DMS153 (cell line): ENCODE measurements around the gene OPA1.
"Not testable (repeated sequence)": the region's sequence is repeated elsewhere in the genome, so short reads cannot be mapped to it uniquely, and the experiment has no call there.

ENCODE experiments used
- DNase-seq: peaks from one replicate; lab custom pipeline; 2025; lab: John Stamatoyannopoulos, UW

The OPA1 gene

GRCh38 chr3:193590088-193590856 is 2.7 kb upstream of the OPA1 start:
- DNase-seq: no peak

DNA sequence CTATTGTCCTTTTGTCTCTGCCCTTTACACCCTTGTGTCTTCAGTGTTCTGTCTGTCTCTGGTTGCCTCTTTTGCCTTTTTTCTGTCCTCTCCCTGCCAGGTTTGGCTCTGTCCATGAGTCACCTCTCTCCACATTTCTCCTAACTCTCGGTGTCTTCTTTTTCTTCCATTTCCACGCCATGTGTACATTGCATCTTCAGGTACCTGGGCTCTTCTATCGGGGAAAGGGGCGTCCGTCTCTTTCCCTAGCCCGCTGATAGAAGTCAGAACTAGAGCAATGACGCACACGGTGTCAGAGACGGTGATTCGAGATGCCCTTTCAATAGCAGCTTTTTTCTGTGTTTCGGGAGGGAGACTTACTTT is 641 bp downstream of the OPA1 start:
- DNase-seq: no peak

DNA sequence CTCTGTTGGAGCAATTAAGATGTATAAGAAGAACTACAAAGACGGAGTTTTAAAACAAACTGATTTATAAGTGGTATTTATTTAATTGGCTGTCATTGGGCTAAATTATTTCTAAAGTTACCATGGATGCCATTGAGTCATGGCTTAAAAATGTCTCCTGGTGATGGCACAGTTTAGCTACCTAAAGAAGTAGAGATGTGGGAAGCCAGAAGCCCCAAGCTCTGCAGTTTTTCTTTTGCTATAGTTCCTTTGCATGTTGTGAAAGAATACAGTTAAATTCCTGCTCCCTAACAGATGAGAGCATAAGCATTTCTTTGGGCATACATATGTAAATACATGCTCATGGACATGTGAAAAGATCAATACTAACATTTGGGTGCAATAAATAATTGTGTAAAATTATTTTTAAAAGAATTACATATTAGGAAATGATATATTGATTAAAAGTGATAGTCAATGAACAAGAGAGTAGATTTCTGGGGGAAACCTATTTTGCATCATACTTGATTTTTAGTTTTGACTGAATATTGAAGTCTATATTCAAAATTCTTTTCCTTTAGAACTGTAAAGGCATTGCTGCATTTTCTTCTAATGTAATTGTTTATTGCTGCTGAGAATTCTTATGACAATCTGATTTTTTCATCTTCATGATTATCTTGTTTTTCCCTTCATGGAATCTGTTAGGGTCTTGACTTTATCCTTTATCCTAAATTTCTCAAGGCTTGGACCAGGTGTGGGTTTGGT is 2.1 kb downstream of the OPA1 start:
- no peak for DNase-seq

- DNase-seq: no peak
Measured at GRCh38 chr3:193595939-193596487, 3.0 kb downstream of the OPA1 start.

- no peak for DNase-seq
Measured at GRCh38 chr3:193598202-193598601, 5.2 kb downstream of the OPA1 start.

- DNase-seq: no peak
Measured at GRCh38 chr3:193599393-193599792, 6.4 kb downstream of the OPA1 start.

DNA sequence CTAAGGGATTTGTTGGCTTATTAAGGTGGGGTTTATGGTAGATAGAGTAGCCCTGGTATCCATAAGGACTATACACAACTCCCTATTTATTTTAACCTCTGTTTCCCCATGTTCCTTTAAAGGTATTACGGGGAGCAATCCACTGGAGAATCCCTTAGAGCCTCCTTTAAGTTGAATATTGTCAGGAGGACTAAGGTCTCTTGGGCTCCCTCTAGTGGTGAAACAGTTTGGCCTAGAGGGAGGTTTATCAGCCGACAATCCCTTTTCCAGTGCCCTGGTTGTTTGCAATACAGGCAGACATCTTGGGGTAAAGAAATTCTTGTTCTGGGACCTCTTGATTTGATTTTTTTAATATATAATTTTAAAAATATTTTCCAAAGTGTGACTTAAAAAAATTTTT is 12.9 kb downstream of the OPA1 start:
- DNase-seq: peak; percentile 39

GRCh38 chr3:193606892-193607291 is 13.9 kb downstream of the OPA1 start:
- not testable (repeated sequence) for DNase-seq

- not testable (repeated sequence) for DNase-seq
Measured at GRCh38 chr3:193610516-193610915, 17.5 kb downstream of the OPA1 start.

DNA sequence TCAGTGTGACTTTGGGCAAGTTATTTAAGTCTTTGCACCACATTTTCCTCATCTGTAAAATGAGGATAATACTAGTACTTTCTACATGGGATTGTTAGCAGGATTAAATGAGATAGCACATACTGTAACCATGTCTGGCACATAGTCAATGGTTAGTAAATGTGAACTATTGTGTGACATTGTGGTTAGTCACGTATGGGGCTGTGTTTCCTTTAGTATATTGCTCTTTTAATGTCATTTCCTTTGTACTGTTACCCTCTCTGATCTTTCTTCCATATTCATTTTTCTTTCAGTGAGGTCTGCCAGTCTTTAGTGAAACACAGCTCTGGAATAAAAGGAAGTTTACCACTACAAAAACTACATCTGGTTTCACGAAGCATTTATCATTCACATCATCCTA is 21.4 kb downstream of the OPA1 start:
- DNase-seq: no peak

DNA sequence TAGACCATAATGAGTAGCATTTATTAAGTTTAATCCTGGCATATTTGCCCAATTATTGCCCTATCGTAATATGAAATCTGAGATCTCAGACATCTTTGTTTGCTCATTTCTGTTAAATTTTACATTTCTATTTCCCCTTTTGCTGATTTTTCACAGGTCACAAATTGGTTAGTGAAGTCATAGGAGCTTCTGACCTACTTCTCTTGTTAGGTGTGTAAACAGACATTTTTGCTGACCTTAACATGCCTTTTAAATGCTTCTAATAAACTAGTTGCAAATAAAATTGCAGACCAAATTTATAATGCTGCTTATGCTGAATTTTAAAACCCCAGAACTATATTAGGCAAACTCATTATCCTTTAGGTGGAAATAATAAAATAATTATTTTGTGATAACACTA is 24.6 kb downstream of the OPA1 start:
- no peak for DNase-seq

DNA sequence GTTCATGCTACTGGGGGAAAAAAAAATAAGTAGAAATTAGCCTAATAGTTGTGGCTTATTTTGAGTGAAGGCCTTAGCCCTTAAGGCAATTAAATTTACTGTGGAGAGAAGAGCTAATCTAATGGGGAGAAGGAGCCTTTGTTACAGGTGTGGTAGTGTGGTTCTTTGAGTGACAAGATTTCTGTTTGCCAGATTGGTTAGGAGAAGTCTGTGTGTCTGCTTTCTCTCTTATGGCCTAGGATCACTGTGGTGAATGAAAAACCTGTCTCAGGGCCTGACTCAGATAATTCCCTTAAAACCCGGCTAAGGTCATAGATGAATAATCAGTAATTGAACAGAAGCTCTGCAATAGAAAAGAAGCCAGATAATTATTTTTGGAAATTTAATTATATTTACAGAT is 27.0 kb downstream of the OPA1 start:
- no peak for DNase-seq

DNA sequence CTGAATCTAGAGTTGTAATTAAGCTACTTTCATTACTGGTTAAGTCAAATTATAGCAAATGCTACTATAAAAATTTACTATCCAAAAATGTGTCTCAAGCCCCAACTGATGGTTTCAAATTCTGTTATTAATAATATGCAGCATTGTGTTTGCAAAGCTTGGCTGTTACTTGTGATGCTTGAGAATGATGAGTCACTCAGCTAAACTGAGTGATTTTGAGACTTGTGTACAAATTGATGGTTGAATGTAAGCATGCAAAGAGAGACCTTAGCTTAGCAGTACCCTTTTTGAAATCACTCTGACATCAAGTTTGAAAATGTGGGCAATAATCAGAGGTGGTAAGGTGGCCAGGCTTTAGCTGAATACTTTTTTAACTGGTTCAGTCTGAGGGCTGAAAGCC is 27.6 kb downstream of the OPA1 start:
- DNase-seq: no peak

DNA sequence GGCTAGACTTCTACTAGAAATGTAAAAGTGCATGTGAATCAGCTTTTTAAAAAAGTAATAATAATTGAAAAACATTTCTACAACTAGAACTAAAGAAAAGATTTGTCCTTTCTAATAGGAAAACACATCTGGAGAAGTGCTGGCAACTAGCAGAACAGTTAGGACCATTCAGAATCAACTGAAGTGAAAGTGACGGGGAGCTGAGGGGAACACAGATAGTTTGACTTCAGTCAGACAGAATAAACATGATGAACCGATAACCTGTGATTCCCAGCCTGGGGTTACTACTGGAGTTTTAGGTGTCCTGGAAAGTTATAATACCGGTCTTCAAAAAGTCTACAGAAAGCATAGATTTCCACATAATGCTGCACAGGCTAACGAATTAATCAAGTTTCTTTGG is 28.1 kb downstream of the OPA1 start:
- no peak for DNase-seq

GRCh38 chr3:193630005-193630404 is 37.0 kb downstream of the OPA1 start:
- no peak for DNase-seq

DNA sequence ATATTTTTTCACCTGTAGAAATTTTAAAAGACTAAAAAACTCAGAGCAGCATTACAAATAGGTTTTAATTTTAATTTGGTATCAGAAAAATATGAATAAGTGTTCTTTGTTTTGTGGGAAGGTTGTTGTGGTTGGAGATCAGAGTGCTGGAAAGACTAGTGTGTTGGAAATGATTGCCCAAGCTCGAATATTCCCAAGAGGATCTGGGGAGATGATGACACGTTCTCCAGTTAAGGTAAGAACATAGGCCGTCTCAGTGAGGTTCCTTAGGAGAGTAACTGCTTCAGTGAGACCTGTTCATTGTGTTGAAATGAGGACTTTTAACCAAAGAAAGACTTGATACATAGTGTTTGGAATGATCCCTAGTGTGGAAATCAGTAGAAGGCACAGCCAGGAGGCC is 44.8 kb downstream of the OPA1 start:
- DNase-seq: no peak

GRCh38 chr3:193638833-193639232 is 45.8 kb downstream of the OPA1 start:
- no peak for DNase-seq

DNA sequence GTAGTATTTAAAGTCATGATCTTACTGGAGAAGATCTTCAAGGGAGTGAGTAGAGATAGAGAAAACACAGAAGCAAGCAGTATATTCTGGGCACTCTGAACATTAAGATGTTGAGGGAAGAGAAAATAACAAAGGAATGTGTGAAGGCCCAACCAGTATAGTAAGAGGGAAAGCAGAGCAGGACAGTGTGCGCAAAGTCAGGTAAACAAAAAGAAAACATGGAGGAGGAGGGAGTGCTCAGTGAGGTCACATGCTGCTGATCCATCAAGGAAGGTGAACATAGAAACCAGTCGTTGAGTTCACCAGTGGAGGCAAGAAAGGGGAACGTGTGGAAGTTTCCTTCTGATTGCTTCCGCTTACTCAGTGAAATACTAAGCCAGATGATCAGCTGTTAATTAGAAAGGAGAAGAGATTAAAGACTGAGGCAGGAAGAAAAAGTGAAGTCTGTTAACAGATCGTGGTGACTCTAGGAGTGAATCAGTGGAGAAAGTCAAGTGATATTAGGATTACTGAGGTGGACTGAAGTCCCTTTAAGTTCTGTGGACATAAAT is 47.2 kb downstream of the OPA1 start:
- no peak for DNase-seq

- no peak for DNase-seq
Measured at GRCh38 chr3:193640728-193641439, 47.9 kb downstream of the OPA1 start.

DNA sequence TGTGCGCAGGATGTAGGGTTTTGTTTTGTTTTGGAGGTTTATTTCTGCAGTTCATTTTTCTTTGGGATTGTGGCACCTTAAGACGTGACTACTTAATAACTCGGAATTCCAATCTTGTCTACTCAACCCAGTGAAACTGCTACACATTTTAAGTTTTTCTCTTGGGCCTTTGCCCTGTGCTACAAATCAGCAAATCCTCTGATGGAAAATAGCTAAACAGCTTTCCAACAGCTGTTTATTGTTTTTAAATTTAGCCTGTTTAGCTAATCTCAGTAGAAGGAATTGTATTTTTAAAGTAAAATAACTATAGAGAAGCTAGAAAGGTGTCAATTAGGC is 48.4 kb downstream of the OPA1 start:
- no peak for DNase-seq

GRCh38 chr3:193645806-193646205 is 52.8 kb downstream of the OPA1 start:
- no peak for DNase-seq

DNA sequence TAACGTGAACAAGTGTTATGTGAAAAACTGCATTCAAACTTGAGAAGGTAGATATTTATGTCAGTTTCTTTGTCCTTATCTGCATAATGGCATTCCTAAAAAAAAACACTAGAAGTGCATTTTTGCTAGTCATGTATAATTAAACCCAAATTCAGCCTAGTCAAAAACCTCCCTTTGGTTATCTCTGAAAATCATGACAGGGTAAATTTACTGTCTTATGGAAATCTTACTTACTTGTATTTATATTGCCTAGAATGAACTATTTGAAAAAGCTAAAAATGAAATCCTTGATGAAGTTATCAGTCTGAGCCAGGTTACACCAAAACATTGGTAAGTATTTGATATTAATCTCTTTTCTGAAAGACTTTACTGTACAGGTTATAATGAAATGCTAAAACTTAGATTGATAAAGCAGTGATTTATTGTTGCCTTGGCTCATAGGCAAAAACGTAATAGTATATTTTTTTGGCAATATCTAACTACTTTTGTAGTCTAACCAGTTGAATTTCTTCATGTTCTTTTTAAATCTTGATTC is 55.6 kb downstream of the OPA1 start:
- no peak for DNase-seq
